NCI-H128 (cell line): ENCODE data around the gene RGL2.
A peak's percentile ranks its signal among the peaks of the same experiment; 100 is the strongest.
"Not testable (repeated sequence)": the region's sequence is repeated elsewhere in the genome, so short reads cannot be mapped to it uniquely, and the experiment has no call there.

Experiments
- DNase-seq: peaks from one replicate; lab custom pipeline; 2025; ENCODE audit not compliant: unreplicated experiment; lab: John Stamatoyannopoulos, UW

RGL2 gene

DNA sequence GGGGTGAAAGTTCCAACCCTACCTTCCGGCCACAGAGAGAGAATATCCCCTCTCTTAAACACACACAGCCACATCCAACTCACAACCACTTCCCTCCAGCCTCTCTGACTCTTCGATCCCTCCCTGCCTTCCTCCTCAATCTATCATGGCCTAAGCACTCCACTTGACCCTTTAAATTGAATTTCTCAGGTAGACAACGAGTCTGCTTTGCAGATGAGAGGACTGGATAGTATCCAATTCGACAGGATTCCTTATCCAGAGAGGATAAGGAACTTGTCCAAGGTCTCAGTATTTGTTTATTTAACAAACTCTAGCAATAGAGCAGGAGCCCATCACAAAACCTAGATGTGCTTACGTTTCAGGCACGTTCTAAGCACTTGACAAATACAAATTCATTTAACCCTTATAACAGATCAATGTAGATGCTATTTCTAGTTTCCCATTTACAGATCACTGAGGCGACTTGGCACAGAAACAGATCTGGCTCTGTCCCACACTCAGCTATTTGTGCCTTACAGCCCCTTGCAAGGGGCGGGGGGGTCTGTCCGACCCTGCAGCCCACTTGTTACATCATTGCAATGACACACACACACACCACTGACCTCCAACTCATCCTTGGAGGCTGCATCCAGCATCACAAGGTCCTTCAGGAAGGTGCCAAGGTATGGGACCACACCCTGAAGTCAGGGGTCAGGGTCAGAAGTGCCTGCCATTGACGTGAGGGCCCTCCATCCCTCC is 4.5 kb downstream of the RGL2 start:
- no peak for DNase-seq

DNA sequence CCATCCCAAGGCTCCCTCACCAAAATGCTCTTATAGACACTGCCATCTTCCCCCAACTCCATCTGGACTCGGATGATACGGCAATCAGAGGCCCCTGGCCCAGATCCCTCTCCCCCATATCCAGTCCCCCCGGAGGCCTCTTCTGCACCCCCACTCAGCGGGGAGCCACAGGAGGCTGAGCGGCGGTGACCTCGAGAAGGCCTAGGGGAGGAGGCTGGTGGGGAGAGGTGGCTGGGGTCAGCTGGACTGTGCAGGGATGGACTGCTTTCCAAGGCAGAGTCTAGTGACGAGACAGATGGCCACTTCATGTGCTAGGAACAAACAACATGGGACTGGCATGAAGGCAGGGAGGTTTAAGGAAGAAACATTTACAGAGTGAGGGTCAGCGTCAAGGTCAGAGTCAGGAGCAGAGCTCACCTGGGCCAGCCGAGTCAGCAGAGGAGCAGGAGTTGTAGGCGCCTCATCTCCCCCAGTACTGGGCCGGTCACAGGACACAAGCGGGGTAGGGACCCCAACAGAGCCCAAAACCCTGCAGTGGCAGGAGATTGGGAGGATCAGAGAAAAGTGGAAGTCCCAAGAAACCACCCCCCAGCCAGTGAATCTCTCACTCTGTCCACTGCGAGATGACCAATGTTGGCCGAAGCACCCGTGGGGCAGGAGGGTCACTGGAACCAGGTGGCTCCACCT is 5.6 kb downstream of the RGL2 start:
- DNase-seq, result no peak

DNA sequence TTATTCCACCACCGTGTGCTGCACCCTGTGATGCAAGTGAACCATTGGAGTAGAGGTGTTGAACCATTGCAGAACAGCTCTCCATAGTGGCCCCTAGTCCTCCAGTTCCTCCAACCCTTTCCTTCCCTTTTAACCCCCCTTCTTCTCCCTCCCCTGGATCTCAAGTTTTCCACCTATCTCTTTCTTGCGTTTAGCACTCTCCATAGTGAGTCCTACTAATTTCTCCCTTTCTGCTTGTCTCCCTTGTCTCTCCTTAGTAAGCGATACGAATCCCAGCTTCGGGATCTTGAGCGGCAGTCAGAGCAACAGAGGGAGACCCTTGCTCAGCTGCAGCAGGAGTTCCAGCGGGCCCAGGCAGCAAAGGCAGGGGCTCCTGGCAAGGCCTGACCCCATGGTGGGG is 8.3 kb downstream of the RGL2 start:
- DNase-seq, result no peak

DNA sequence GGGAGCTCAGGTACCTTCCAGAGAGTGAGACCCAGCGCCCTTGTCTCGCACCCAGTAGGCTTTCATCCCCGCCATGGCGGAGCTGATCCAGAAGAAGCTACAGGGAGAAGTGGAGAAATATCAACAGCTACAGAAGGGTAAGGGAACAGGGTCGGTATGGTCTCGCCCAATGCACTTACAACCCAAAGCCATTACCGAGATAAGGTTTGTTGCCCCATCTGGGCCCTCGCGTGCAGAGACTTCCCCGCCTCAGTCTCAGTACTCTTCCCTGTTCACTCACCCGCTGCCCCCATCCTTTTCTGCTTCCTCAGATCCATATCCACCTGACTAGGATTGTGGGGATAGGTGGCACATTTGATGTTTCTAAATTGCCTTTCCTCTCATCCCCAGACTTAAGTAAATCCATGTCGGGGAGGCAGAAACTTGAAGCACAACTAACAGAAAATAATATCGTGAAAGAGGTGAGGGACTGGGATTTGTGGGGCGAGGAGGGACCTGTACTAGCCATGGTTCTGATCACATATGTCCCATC is 8.9 kb downstream of the RGL2 start:
- DNase-seq, result no peak

DNA sequence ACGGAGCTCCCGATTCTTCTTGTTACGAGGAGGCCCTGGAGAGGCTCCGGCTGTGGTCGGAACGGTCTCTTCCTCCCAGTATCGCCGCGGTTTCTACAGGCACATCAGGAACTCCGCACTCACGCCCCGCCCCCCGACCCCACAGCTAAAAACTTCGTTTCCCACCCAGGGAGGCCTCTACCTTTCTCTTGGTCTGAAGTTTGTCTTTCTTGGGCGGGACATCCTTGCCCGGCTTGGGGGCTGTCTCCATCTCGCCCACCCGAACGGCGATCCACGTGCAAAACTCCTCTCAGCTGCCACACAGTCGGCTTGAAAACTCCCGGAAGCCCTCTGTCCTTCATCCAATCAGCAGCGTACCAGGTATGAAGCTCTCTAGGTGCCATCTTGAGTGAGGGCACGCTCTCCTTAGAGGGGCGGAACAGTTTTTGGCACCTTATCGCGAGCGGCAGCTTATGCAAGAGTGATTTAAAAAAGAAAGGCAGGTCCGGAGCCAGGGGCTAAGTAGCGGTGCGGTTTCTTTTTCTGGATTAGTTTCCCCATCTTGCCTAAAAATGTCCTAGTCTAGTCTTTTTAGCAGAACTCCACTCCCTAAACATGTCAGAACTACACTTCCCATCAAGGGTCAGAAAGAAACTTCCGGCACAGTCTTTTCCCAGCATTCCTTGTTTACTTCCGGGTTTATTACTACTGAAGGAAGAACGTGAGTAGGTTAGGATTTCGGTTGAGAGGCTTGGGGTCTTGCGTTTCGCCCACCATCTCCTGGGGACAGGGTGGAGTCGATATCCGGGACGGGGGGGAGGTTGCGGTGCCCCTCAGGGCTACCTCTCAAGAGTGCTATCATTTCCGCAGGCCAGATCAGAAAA is 9.6 kb downstream of the RGL2 start, which contains the start of the genes PFDN6 and WDR46:
Gene PFDN6 (plus strand): TSS at position 681 of the 863 bp plus-strand sequence. CDS start 256 bp downstream, outside the sequence.
Gene WDR46 (minus strand): TSS at position 319 of the 863 bp plus-strand sequence. CDS start 69 bp downstream, at position 250.
- DNase-seq, result peak; percentile 76

DNA sequence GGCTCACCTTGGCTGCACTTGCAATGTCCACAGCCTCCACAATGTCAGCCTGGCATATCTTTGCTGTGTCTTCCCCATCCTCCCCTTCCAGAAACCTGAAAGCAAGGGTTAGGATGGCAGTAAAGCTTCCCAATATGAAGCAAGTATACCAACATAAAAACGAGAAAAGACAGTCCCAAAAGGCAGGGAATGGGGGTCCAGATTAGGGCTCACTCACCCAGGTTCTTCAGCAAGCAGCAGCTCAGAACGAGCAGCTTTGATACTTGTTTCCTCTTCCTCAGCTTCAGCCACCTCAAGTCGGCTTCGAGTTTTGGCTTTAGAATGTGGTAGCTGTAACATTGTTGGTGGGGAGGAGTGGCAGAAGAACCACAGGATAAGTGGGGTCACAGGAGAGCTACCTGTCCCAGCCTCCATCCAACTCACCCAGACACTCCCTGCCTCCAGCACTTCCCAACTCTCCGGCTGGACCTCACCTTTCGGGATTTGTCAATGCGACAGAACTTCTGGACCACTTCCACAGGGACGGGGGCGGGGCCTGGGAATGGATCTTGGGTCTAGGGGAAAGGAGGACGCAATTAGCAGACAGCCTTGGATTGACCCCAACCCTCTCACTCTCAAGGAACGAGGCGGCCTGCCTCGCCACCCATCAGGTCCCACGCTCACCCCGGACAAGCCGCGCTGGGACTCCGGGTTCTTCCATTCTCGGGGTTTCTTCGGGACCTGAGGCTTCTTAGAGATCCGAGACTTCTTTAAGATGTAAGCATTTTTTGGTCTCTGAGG is 10.4 kb downstream of the RGL2 start:
- no peak for DNase-seq

DNA sequence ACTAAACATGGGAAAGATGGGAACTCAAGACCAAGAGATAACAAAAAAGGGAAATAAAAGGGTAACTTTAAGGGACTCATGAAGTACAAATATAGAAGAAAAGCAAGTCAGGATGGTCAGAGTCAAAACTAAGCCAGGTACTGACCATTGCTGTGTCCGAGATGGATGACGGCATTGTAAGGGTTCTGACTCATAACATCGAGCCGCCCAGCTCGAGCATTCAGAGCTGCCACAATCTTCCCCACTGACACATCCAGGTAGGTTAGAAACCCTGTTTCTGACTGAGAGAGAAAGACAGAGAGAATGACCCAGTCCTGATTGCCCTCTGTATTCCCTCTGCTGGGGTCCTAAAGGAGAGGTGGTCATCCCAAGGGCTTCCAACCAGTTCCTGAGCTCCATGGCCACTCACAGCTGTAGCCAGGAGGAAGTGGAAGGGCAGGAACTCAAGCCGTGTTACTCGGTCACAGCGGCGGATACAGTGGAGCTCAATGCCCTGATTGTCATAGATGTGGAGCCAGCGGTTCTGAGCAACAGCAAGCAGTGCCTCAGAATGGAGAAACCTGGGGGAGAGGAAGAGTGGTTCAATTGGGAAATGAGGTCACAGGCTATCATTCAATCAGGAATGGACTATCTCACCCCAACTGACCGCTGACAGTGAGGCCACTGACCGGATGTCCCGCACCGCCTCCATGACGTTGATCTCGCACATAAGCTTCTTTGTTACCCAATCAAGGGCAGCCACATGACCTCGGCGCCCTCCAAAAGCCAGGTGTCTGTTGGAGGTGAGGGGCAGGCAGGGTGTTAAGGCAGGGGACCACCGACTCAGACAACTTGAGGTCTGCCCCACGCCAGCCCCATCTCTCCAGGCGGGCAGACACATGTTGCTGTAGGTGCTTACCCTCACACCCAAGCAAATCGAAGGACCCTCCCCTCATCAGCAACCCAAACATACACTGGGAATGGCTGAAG is 11.5 kb downstream of the RGL2 start:
- DNase-seq, result no peak

DNA sequence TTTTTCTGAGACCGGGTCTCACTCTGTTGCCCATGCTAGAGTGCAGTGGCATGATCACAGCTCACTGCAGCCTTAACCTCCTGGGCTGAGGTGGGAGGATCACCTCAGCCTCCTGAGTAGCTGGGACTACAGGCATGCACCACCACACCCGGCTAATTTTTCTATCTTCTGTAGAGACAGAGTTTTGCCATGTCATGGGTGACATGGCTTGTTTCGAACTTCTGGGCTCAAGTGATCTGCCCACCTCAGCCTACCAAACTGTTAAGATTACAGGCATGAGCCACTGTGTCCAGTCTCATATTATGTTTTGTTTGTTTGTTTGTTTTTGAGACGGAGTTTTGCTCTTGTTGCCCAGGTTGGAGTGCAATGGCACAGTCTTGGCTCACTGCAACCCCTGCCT is 13.5 kb downstream of the RGL2 start:
- DNase-seq, result not testable (repeated sequence)

DNA sequence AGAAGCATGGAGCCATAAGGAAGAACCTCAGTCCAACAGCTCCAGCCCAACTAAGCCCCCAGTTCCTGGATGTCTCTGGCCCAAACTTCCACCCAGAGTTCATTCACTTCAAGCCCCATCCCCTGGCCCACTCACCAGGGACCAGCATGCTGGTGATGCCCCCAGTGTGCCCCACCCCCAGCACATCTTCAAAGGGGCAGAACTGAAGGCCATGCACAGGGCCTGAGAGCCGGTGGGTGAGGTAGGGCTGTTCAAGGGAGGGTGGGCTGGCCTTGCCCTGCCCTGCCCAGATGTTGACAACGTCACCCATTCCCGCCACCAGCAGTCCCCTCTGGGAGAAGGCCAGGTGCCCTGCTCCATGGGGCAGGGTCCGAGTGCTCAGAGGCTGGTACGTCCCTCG is 18.2 kb downstream of the RGL2 start:
- DNase-seq, result no peak

DNA sequence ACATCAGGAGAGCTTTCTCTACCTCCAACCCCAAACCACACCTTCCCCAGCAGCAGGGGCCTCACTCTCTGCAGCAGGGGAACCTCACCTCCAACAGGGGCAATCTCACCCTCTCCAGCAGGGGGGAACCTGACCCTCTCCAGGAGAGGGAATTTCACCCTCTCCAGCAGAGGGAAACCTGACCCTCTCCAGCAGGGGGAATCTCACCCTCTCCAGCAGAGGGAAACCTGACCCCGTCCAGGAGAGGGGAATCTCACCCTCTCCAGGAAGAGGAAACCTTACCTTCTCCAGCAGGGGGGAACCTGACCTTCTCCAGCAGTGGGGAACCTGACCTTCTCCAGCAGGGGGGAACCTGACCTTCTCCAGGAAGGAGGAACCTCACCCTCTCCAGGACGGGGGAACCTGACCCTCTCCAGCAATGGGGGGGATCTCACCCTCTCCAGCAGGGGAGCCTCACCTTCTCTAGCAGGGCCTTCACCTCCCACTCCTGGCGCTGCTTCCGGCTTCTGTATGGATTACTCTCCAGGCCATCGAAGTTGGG is 18.7 kb downstream of the RGL2 start:
- DNase-seq, result peak; percentile 20

DNA sequence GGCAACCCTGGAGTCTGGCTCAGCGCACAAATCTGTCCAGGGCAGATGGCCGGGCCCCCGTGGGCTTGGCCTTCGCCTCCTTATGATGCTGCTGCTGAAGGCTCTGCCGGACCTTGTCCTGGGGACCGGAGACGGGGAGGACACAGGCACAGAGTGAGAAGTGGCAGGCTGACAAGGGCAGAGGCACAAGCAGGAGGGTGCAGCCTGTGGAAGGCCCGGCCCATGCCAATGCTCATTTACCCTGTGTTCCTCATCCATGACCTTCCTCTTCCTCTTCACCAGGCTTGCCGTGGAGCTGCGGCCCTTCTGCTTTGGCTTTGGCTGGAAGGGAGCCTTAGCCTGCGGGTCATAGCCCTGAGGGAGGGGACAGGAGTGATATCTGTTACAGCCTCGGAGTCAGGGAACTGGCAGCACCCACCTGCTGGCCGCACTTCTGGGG is 19.5 kb downstream of the RGL2 start:
- no peak for DNase-seq

DNA sequence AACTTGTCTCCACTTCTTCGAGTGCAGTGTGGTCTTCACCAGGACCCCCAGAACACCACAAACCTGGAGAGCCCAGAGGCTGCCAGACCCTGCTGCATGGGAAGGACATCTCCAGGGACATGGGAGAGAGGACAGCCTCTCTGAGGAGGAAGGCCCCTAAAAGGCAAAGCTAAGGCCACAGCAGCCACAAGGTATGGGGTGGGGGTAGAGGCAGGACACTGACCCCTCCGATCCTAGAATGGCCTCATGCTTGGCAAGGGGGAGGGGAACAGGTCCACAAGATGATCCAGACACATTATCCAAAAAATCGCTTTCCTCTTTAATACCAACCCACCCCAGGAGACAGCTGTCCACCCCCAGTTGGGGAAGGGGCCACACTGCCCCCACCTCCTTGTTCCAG is 19.9 kb downstream of the RGL2 start:
- DNase-seq, result no peak

DNA sequence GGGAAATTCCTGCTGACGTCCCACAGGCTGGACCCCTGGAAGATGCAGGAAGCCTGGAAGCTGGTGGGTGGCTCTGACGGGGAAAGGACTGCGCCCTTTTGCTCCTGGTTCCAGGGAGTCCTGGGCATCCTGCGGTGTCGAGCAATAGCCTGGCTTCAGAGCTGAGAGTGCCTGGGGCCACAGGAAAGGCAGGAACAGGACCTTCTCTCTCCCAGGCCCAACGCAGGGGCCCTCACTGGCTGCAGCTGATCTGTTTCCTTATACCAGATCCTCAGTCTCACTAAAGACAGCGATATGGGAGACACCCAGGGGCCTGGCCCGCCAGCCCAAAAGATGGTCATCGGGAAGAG is 20.4 kb downstream of the RGL2 start:
- DNase-seq, result no peak

DNA sequence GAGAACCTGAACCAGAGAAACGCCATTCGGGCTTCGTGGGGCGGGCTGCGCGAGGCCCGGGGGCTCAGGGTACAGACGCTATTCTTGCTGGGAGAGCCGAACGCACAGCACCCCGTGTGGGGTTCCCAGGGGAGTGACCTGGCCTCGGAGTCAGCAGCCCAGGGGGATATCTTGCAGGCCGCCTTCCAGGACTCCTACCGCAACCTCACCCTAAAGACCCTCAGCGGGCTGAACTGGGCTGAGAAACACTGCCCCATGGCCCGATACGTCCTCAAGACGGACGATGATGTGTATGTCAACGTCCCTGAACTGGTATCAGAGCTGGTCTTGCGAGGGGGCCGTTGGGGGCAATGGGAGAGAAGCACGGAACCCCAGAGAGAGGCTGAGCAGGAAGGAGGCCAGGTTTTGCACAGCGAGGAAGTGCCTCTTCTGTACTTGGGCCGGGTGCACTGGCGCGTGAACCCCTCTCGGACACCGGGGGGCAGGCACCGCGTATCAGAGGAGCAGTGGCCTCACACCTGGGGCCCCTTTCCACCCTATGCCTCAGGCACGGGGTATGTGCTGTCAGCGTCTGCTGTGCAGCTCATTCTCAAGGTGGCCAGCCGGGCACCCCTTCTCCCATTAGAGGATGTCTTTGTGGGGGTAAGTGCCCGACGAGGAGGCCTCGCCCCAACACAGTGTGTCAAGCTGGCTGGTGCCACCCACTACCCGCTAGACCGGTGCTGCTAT is 20.9 kb downstream of the RGL2 start:
- DNase-seq, result no peak

DNA sequence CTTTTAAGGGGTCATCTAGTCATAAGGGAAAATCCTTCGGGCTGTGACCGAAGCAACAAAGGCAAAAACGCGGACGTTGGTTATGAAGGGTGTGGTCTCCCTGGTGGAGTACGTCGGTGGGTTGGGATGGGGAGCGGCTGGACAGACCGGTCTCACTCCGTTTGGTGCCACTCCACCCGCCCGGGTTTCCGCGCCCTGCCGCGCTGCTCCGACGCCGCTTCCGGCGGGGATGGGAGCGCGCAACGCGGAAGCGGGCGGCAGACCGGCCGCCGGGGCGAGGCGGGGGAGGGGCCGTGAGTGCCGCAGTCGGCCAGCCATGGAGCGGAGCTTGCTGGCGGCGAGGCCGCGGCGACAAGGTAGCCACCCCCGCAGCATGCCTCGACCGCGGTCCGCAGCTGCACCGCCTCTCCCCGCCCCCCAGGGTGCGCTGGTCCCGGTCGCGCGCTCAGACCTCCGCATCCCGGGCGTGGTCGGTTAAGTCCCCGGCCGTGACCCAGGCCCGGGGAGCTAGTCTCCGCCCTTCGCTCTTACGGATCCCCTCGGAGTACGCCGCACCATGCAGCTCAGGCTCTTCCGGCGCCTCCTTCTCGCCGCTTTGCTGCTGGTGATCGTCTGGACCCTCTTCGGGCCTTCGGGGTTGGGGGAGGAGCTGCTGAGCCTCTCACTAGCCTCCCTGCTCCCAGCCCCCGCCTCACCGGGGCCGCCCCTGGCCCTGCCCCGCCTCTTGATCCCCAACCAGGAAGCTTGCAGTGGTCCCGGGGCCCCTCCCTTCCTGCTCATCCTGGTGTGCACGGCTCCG is 21.7 kb downstream of the RGL2 start, which contains the start of gene B3GALT4:
Gene B3GALT4 (plus strand): TSS at position 260 of the 799 bp plus-strand sequence. CDS start 297 bp downstream, at position 557.
- peak; percentile 48 for DNase-seq

DNA sequence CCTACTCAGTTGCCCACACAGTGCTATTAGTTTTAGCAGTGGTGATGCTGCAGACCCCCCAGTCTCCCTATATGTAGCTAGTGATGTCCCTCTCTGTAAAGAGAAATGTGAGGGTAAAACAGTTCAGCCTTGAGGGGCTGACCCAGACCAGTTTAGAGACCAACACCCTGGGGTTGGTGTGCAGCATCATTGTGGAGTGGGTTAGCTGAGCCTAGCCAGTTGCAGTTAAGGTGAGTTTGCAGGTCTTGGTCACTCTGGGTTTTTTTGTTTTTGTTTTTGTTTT is 22.2 kb downstream of the RGL2 start:
- DNase-seq, result no peak

DNA sequence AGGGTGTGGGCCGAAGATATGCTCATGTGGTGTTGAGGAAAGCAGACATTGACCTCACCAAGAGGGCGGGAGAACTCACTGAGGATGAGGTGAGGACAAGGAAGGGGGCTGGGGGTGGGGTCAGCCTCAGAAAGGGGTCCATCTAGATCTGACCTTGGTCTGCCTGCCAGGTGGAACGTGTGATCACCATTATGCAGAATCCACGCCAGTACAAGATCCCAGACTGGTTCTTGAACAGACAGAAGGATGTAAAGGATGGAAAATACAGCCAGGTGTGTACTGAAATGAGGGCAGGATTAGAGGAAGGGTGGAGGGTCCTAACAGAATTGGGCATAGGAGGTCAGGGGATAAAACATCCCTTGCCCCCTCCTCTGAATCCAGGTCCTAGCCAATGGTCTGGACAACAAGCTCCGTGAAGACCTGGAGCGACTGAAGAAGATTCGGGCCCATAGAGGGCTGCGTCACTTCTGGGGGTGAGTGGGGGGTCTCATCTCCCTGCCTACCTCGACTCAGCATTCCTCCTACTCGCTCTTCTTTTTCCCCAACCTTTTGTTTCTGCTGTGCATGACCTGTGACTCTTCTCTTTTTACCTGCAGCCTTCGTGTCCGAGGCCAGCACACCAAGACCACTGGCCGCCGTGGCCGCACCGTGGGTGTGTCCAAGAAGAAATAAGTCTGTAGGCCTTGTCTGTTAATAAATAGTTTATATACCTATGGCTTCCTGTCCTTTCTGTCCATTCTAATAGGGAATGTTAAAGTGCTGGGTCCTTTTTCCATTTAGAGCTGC is 22.8 kb downstream of the RGL2 start:
- DNase-seq, result not testable (repeated sequence)
